Occipital lobe (tissue), 2 donors: ENCODE measurements around the gene TP53I3. TPM values are rescaled to one million over a fixed set of nuclear protein-coding genes. Genes with fewer than 3 reads are reported as not detected.
"Not testable (repeated sequence)": the region's sequence is repeated elsewhere in the genome, so short reads cannot be mapped to it uniquely, and the experiment has no call there.

Experiments
- DNase-seq: peaks from one replicate; lab custom pipeline; 2025; lab: John Stamatoyannopoulos, UW
- total RNA-seq: library from RNA; depleted of rRNA; stranded (reverse); fragments of >200 nt; gene quantifications from one replicate; pipeline ENCODE4 v1.2.3, GENCODE V29; 2014

Gene TP53I3
- total RNA-seq, 1 donor from 2014 or later = 11.9 TPM

DNA sequence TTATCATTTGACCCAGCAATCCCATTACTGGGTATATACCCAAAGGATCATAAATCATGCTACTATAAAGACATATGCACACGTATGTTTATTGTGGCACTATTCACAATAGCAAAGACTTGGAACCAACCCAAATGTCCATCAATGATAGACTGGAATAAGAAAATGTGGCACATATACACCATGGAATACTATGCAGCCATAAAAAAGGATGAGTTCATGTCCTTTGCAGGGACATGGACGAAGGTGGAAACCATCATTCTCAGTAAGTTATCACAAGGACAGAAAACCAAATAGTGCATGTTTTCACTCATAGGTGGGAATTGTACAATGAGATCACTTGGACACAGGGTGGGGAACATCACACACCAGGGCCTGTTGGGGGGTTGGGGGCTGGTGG lies 16.1 kb upstream of the TP53I3 start:
- DNase-seq = not testable (repeated sequence)

DNA sequence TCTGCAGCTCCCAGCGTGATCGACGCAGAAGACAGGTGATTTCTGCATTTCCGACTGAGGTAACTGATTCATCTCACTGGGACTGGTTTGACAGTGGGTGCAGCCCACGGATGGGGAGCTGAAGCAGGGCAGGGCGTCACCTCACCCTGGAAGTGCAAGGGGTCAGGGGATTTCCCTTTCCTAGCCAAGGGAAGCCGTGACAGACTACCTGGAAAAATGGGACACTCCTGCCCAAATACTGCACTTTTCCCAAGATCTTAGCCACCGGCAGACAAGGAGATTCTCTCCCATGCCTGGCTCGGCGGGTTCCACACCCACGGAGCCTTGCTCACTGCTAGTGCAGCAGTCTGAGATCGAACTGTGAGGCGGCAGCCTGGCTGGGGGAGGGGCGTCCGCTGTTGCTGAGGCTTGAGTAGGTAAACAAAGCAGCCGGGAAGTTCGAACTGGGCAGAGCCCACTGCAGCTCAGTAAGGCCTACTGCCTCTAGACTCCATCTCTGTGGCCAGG lies 10.6 kb upstream of the TP53I3 start:
- DNase-seq = not testable (repeated sequence)

DNA sequence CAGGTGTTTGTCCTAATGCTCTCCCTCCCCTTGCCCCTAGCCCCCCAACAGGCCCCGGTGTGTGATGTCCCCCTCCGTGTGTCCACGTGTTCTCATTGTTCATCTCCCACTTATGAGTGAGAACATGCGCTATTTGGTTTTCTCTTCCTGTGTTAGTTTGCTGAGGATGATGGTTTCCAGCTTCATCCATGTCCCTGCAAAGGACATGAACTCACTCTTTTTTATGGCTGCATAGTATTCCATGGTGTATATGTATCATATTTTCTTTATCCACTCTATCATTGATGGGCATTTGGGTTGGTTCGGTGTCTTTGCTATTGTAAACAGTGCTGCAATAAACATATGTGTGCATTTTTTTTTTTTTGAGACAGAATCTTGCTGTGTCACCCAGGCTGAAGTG lies 8.6 kb upstream of the TP53I3 start:
- not testable (repeated sequence) for DNase-seq

DNA sequence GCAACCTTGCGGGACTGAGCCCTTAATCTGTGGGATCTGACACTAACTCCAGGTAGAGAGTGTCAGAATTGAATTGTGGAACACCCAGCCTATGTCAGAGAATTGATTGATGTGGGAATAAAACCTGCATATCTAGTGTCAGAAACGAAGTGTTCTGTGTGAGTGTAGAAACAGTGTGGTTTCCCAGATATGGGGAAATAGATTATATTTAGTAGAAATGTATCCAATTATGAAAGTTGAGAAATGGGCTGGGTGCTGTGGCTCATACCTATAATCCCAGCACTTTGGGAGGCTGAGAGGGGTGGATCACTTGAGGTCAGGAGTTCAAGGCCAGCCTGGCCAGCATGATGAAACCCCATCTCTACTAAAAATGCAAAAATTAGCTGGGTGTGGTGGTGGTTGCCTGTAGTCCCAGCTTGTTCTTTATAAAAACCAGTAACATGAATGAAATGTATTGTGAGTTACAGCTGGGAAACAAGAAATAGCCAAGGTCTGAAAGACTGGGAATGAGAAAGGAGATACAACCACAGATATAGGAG lies 4.3 kb upstream of the TP53I3 start:
- DNase-seq = no peak

DNA sequence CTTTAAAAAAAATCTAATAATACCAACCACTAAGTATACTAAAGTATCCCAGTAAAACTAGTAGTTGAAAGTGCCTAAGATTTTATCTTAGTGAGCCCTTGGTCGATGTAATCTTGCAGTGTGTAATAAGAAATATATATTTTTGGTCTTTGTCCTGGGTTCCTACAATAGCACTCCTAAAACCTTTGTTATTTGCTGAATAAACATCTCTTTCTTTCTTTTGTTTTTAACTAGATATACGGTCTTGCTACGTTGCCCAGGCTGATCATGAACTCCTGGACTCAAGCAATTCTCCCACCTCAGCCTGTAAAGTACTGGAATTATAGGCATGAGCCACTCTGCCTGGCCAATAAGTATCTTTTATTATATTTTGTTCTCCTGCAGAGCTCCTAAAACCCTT lies 2.4 kb upstream of the TP53I3 start:
- no peak for DNase-seq

DNA sequence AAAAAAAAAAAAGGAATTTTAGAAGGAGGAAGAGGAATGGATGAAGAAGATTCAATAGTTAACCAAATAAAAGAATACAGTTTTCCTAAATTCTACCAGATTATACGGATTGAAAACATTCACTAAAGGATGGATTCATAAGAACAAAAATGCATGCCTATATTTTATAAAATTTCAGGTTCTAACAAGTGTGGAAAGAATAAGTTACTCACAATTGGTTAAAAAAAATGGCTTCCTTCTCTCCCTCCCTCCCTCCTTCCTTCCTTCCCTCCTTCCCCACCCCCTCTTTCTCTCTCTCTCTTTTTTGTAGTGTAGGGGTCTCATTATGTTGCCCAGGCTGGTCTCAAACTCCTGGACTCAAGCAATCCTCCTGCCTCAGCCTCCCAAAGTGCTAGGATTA lies 1.6 kb upstream of the TP53I3 start:
- DNase-seq = no peak

DNA sequence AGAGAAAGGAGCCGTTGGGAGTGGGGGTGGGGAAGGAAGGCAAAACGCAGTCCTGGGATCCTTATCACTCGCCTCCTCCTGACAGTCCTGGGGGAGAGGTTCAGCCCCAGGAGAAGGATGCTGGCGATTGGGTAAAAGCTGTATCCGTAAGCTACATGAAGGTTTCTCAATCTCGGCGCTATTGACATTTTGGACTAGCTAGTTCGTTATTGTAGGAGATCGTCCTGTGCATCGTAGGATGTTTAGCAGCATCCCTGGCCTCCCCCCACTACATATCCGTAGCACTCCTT lies 511 bp upstream of the TP53I3 start:
- no peak for DNase-seq

DNA sequence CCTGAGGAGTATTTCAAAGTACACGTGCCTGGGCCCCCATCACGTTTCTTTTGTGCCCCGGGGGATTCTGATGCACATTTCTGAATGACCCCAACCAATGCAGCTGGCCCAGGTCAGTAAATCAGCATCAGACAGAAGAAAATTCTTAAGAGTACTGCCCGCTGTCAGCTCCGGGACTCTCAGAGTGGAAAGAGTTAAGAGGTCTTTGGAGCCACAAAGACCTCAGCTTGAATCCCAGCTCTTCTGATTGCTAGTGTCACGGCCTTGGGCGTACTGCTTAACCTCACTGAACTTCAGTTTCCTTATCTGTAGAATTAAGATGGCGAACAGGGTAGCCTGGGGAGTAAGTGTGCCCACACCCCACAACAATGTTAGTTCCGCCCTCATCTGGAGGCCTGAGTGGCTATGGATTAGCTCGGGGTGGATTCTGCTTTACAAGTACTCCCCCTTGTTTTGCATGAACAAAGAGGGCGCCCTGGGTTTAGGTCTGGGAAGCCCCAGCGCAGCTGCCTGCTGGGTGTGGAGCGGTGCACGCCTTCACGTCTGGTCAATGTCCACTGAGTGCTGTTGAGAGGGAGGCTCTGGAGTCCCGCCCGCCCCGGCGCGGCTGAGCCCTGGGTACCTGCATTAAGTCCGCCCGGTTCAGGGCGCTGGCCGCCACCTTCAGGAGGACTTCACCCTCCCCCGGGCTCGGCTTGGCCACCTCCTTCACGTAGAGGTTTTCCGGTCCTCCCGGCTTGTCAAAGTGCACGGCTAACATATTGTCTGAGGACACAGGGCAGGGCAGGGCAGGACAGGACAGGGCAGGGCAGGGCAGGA lies 858 bp downstream of the TP53I3 start:
- DNase-seq = no peak

DNA sequence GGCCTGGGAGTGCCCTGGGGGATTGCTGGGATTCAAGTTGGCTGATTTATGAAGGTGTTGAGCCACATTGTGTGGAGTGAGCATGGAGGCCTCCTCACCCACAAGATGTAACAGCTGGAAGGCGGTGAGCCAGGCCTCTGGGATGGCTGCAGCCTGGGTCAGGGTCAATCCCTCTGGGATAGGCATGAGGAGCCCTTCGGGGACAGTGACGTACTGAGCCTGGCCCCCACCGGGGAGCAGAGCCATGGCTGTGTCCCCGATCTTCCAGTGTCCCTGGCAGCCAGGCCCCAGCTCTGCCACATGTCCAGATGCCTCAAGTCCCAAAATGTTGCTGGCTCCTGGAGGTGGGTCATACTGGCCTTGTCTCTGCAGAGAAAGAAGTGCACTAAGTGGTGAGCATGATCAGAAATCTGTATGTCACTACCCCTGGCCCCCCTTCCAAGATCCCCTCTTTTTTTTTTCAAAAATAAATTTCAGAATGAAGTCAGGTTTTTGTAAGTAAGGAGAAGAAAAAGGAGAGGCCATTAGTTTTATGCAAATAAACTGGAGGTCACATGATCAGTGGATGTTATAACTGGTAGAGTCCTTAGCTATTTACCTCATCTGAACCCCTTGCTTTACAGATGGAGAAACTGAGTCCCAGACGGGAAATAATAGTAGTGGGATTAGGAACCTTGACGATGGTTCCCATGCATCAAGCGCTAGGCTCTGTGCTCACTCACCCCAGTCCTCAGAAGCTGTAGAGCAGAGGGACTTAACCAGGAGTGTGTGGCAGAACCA lies 1.7 kb downstream of the TP53I3 start:
- DNase-seq = no peak

DNA sequence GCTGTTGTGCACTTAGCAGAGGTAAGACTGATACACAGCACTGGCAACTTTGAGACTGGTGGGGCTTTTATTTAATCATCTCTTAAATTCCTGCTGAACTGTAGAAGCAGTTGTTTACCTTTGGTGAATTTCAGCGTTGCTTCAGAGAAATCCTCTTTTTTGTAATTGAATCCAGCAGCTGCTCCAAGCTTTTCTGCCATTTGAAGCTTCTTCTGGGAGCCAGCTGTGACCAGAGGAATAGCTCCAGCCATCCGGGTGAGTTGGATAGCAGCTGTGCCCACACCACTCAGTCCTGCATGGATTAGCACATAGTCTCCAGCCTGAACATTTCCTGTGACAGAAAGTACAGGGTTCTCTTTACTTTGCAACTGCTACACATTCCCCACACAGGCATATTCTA lies 3.9 kb downstream of the TP53I3 start:
- DNase-seq = no peak

DNA sequence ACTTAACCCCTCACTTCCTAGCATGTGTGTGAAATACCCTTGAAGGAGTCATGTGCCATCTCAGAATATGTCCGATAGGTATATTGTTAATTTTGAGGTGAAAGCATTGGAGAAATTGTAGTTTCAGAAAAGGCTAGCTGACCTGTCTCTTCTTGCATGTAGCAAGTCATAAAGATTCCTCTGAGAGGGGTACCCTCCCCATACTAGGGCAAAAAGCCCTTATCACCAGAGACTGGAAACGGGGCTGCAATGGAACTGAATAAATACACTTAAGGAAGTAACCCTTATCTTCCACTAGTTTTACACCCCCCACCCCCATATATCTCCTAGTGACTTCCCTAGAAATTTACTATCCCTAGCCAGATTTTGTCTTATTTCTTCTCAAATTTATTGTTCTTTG lies 6.8 kb downstream of the TP53I3 start:
- DNase-seq = no peak

DNA sequence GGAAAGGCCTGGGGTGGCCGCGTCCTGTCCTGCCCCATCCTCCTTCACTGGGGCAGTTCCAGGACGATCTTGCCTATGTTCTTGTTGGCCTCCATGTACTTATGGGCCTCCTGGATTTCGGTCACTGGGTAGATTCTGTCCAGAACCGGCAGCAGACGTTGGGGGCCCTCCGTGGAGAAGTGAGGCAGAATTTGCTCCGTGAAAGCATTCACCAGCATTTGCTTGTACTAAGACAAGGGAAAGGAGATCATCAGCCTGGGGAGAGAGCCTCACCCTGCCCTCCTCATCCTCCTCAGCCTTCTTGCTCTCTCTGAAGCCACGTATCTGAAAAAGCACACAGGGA lies 7.1 kb downstream of the TP53I3 start:
- no peak for DNase-seq

DNA sequence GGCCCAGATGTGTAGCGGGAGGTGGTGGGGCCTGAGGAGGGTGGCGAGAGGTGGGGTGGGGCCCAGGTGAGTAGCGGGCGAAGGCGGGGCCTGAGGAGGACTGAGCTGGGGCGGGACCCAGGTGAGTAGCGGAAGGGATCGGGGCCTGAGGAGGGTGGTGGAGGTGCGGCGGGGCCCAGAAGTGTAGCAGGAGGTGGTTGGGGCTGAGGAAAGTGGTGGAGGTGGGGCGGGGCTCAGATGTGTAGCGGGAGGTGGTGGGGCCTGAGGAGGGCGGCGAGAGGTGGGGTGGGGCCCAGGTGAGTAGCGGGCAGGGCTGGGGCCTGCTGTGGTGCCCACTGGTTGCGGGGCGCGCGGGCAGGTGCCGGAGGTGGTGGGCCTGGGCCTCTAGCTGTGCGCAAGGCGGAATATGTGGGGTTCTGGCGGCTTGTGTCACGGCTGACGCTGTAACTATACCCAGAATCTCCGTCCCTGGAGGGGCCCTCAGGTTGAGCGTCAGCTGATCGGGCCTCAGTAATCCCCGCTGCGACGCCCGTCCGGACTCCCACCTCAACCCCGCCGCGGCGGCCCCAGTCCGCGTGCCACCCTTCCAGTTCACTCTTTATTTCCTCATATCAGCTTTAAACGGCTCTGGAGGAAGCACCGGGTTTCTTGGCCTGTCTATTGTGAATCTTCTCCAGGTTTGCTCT lies 7.6 kb downstream of the TP53I3 start:
- DNase-seq = no peak

DNA sequence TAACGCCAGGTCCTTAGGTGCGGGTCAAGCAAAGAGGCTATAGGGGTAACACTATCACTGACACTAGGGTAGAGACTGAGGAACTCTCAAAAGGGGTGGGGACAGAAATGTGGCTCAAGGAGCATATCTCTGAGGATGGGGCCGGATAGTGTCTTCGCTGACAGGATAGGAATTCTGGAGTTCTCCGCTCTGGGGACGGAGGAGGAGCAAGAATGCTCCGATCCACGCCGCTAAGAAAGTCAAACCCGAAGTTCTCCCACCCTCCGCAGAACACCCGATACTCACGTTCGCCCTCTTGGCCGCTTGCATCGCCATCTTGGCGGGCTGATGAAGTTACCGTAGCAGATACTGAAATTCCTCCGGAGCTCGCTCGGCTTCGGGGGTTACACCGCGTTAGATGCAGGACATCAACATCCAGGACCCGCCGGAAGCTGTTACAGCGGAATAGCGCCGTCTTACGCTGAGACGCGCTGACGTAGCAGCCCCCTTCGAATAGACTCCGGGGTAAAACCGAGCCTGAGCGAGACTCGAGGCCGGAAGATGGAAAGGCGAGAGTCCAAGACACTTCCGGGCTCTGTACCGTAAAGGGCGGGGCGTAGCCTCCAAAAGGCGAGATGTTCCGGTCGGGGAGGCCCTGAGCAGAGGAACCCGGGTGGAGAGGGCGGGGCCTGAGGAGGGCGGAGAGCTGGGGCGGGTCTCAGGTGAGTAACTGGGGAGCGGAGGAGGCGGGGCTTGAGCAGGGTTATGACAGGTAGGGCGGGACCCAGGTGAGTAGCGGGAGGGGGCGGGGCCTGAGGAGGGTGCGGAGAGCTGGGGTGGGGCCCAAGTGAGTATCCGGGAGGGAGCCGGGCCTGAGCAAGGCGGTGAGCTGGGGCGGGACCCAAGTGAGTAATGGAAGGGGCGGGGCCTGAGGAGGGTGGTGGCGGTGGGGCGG lies 8.5 kb downstream of the TP53I3 start, which contains the start of gene SF3B6:
Gene SF3B6 (minus strand): TSS at position 412 of the 934 bp plus-strand sequence. CDS start 97 bp downstream, at position 315.
- peak; percentile 98 for DNase-seq

DNA sequence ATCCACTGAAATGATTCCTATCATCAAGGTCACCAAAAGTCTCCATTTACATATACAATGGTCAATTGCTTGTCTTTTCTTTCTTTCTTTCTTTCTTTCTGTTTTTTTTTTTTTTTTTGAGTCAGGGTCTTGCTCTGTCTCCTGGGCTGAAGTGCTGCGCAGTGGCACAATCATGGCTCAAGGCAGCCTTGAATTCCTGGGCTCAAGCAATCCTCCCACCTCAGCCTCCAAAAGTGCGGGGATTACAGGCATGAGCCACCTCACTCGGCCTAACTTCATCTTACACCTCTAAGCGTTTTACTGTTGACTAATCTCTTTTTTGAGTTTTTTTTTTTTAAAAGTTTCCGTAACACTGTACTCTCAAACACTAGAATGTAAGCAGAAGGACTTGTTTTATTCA lies 9.4 kb downstream of the TP53I3 start:
- no peak for DNase-seq

DNA sequence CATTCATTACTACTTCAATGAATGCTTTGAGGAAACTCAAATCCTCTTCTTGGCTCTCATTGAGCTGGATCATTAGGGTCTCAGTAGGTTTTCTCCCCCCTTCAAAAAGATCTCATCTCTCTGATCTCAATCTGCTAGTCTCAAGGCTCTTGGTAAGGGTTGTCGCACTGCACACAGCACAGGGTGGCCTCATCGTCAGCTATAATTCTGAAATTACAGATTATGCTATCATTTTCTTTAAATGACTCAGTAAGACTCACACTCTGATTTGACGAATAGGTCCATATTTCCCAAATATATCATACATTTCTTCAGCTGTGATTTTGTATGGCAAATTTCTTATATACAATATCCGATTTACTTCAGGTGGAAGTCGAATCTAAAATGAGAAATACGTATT lies 10.8 kb downstream of the TP53I3 start:
- DNase-seq = no peak

DNA sequence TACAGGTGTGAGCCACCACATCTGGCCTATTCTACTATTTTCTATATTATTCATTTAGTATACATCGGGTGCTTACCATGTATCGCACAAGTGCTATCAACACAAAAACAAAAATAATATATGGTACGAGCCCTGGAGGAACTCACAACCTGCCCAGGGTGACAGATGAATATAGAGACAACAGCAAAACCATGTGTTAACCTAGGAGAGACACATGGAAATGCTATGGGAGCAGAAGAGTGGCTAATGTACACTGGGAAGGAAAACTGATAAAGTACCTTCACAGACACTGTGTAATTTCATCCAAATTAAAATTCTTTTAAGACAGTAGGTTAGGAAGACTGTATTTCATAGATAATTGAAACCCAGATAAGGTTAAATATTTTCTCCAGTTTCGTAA lies 12.4 kb downstream of the TP53I3 start:
- DNase-seq = no peak

DNA sequence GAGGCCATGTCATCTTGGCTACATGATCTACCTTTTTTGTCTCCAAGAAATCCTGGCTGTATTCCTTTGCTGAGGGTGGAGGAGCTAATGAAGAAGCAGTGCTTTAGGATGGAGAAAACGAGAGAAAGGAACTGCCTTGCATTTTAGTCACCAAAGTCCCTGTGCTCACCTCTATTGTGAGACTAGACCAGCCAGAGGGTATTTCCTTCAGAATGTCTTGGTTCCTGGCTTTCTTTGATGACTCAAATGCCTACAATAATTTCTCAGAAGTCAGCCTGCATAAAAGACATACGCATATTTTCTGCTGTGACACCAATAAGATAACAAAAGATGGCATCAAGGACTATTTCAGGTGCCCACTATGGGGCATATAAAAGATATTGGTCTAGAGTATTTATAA lies 19.3 kb downstream of the TP53I3 start:
- no peak for DNase-seq

DNA sequence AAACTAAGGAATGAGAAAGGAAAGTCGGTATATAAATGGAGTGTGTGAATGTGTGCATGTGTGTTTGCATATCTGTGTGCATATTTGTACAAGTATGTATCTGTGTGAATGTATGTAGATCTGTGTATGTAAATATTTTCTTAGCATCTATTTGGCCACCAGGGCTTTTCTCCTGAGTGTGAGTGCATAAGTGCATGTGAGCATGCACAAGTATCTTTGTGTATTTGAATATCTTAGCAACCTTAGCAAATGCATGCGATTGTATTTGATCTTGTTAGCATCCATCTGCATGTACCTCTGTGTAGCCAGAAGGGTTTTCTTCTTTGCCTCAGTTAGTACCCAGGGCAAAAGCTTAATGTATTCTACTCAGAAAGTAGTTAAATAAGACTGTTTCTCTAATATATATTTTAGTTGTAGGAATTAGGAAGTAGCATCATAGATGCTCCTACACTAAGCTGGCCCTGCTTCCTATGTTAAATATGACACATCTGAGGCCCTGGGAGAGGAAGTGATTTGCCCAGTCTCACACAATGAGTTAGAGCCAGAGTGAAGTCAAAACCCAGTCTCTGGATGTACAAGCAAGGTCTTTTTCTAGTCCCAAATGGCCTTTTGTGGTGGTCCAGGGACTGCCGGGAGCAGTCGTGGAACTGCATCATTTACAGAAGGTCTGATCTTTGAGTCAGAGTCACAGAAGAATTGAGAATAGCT lies 25.9 kb downstream of the TP53I3 start:
- DNase-seq = no peak

DNA sequence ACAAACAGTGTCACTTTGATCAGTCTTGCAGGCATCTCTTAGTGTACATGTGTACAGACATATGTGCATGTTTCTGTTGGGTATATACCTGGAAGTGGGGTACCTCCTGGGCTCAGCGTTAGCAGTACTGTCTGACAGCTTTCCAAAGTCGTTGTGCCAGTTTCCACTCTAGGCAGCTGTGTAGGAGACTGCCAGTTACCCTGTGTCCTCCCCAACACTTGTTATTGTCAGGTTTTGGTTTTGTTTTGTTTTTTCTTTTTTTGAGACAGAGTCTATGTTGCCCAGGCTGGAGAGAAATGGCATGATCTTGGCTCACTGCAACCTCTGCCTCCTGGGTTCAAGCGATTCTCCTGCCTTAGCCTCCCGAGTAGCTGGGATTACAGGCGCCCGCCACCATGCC lies 28.9 kb downstream of the TP53I3 start:
- no peak for DNase-seq
